ENCODE data around the gene PLXNA1.

The PLXNA1 gene

DNA sequence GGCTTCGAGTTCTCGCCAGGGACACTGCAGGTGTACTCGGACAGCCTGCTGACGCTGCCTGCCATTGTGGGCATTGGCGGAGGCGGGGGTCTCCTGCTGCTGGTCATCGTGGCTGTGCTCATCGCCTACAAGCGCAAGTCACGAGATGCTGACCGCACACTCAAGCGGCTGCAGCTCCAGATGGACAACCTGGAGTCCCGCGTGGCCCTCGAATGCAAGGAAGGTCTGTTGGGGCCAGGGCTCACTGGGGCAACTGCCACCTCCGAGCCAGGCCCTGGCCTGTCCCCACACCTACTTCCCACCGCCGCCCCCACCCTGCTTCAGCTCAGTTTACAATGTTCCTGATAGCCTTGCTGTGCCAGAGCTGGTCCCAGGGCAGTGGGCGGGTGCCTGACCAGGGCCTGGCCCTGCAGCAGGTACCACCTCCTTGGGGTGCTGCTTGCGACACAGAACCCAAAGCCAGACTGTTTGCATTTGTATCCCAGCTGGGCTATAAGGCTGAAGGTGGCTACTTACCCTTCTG lies 35.5 kb downstream of the PLXNA1 start:
- DNase-seq (ENCODE audit: low read depth in 2 of 2), result no peak

DNA sequence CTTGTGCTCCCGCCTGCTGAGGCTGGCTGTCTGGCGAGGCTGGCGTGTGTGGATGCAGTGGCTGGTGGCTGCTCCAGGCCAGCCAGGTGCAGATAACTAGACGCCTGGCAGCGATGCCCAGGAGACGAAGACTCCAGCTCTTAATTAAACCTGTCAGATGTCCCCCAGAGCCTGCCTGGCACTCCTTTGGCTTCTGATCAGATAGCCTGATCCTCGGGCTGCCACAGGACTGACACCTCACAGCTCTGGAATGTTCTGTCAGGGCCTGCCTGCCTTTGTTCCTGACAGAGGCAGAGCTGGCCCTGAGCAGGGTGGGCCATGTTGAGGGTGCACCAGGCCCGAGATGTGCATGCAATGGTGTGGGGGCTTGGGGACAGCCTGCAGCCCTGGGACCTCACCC lies 36.5 kb downstream of the PLXNA1 start:
- no peak for DNase-seq (ENCODE audit: low read depth in 2 of 2)

DNA sequence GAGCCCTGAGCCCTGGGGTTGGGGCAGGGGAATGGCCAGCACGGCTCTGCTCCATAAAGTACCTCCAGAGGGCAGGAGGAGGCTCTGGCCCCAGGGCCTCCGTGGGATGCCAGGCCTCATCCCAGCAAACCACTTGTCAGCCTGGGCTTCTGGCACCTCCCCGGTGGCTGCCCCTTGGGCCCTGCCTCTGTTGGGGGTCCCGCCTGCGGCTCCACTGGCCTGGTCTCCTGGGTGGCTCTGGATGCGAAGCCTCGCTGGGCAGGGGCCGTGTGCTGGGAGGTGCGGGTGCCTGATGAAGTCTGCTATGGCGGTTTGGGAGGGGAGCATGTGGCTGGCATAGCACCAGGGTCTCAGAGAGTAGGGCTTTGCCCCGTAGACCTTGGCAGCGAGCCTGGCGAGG lies 37.6 kb downstream of the PLXNA1 start:
- DNase-seq (ENCODE audit: low read depth in 2 of 2), result no peak

DNA sequence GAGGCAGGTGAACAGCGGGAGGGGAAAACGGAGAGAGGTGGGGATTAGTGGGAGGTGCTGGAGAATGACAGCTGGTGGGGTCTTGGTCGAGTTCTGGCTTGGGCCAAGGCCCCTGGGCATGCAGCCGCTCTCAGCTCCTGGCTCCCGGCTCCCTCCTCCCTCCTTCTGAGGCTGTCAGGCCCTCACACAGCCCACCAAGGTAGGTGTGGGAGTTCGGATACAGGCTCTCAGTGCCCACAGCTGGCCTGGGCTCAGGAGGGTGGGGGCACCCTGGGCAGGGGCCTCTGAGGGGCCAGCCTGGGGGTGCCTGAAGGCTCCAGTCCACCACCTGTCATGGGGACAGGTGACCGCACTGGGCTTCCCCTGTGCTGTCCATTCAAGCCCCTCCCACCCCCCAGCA lies 39.9 kb downstream of the PLXNA1 start:
- DNase-seq (ENCODE audit: low read depth in 2 of 2), result no peak

GRCh38 chr3:127025456-127025855 lies 42.5 kb downstream of the PLXNA1 start:
- no peak for DNase-seq (ENCODE audit: low read depth in 2 of 2)

- no peak for DNase-seq (ENCODE audit: low read depth in 2 of 2)
These were observed 43.1 kb downstream of the PLXNA1 start for GRCh38 chr3:127026036-127026435.

DNA sequence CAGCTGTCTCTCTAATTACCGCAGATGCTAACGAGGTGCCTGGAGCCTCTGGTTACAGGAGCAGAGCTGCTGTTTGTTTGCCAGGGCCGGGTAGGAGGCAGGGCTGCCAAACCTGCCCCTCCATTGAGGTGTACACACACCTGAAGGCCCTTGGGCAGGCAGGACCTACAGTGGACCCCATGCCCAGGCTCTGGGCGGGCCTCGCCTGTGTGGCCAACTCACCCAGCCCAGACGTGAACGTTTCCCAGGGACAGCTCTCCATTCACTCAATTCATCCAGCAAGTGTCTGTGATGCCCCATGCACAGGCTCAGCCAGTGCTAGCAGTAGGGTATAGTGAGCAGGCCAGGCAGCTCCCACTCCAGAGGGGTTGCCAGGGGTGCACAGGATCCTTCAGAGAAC lies 43.7 kb downstream of the PLXNA1 start:
- no peak for DNase-seq (ENCODE audit: low read depth in 2 of 2)

DNA sequence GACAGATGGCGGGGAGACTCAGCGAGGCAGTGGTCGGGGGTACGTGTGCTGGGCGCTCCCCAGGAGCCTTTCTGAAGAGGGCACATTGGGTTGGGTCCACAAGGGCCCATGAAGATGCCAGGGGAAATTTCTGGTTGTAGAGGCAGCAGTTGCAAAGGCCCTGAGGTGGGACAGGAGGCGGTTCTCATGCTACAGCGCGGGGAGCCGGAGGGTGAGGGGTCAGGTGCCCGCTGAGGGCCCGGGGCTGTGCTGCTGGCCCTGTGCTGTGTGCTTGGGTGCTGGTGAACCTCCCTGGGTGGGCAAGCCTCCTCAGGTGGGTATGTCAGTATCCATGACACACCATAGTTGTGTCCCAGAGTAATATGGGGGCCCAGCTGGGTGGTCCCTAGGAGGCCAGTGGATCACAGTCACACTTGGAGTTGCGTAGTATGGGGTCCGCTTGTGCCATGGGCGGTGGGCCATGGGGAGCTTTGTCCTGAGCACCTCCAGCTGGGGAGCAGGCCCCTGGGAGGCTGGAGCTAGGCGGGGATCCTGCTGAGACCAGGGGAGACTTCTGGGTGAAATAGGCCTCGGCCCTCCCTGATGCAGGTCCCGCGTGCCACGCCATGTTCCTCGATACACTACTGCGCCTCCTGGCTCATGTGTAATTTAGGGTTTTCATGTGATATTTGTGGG lies 44.3 kb downstream of the PLXNA1 start:
- DNase-seq (ENCODE audit: low read depth in 2 of 2), result no peak

GRCh38 chr3:127027811-127028548 lies 45.1 kb downstream of the PLXNA1 start:
- DNase-seq (ENCODE audit: low read depth in 2 of 2), result no peak

DNA sequence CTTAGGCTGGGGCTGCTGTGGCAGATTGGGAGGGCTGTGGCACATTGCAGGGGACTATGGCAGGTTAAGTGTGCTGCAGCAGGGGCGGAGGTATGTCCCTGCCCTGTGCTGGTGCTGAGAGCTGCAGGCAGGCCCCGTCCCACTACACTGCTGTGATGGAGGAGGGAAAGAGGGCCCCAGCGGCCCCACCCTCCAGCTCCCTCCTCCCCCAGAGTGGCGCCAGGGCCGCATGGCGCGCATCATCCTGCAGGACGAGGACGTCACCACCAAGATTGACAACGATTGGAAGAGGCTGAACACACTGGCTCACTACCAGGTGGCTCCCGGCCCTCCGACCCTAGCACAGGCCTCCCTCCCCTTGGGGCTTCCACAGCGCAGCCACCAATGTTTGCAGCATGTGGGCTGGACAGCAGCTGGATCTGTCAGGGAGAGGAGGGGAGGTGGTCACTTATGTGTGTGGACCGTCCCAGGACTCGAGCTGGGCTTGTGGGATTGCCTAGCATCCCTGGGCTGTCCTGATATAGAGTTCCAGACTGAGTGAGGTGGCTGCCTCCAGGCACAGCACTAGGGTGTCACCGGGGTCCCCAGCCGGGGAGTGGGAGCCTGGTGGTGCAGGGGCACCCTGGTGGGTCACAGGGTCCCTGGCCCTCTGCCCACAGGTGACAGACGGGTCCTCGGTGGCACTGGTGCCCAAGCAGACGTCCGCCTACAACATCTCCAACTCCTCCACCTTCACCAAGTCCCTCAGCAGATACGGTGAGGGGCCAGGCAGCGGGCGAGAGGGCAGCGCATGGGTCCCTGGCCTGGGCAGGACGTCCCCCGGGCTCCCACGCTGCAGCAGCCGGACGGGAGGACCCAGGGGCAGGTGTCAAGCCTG lies 46.1 kb downstream of the PLXNA1 start:
- DNase-seq (ENCODE audit: low read depth in 2 of 2), result no peak

GRCh38 chr3:127029658-127030507 lies 47.0 kb downstream of the PLXNA1 start:
- no peak for DNase-seq (ENCODE audit: low read depth in 2 of 2)

- no peak for DNase-seq (ENCODE audit: low read depth in 2 of 2)
These were observed 47.8 kb downstream of the PLXNA1 start for GRCh38 chr3:127030508-127031412.

GRCh38 chr3:127031413-127031810 lies 48.5 kb downstream of the PLXNA1 start:
- DNase-seq (ENCODE audit: low read depth in 2 of 2), result no peak

- no peak for DNase-seq (ENCODE audit: low read depth in 2 of 2)
These were observed 48.9 kb downstream of the PLXNA1 start for GRCh38 chr3:127031845-127032244.

GRCh38 chr3:127032296-127032990 lies 49.5 kb downstream of the PLXNA1 start:
- DNase-seq (ENCODE audit: low read depth in 2 of 2), result no peak
